ENCODE results near the gene SLC45A1.

Gene SLC45A1

GRCh38 chr1:8382051-8382505, 64.2 kb downstream of the SLC45A1 start:
- peaks cover 11% of the 10 kb centered on the region for H3K36me3 ChIP-seq (ENCODE audit: control insufficient read depth, insufficient read depth, low read length)
- peak overlapping the region; percentile 10 for H3K27ac ChIP-seq (ENCODE audit: low read depth, low read length)
- no peaks in the 10 kb centered on the region for H3K27me3 ChIP-seq (ENCODE audit: control insufficient read depth, insufficient read depth, low read length)
- no peak overlapping the region for H3K9ac ChIP-seq (ENCODE audit: low read length)
- no peak overlapping the region for H3K4me3 ChIP-seq (ENCODE audit: low read length)
- peaks cover 59% of the 10 kb centered on the region for H3K4me1 ChIP-seq (ENCODE audit: control insufficient read depth, insufficient read depth, low read length)

DNA sequence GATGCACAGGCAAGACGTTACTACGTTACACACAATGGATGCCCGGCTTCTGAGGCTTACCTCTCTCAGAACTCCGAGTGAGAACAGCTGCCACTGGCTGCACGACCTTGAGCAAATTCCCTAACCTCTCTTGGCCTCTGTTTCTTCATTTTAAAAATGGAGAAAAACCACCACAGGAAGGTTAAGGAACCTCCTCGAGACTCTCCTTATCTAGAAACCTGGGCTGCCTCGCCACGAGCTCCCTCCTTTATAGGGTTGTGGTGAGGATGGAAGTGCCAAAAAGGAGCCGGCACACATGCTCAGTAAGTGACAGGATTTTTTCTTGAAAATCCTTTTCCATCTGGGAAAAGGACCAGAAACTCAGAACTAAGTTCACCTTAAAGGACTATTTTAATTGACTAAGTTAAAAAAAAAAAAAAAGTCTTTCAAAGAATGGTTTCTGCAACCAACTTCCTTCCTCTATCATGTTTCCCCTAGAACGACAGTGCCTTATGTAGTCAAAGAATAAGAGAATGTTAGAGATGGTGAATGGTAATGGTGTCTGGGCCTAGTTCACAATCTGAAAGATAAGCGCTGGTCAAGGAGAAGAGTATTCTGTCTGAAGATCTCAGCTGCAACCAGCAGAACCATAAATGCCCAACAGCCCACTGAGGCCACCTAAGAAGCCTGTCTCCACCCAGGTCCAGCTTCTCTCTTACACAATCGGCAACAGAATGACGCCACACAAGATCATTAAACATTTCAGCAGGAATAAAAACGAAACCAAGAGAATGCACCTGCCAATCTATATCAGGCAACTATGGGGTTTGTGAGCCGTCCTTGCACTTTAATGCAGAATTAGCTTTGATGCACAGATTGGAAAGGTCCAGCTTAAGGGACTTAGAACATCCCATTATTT, 64.9 kb downstream of the SLC45A1 start:
- H3K27ac ChIP-seq (ENCODE audit: low read depth, low read length): no peak overlapping the region
- H3K9ac ChIP-seq (ENCODE audit: low read length): no peak overlapping the region
- peaks cover 13% of the 10 kb centered on the region for H3K36me3 ChIP-seq (ENCODE audit: control insufficient read depth, insufficient read depth, low read length)
- no peaks in the 10 kb centered on the region for H3K27me3 ChIP-seq (ENCODE audit: control insufficient read depth, insufficient read depth, low read length)
- no peak overlapping the region for H3K4me3 ChIP-seq (ENCODE audit: low read length)
- H3K4me1 ChIP-seq (ENCODE audit: control insufficient read depth, insufficient read depth, low read length): peaks cover 54% of the 10 kb centered on the region

- Histone ChIP-seq H3K4me1 (ENCODE audit: control insufficient read depth, insufficient read depth, low read length) (peaks cover 42% of the 10 kb centered on the region), H3K27me3 (ENCODE audit: control insufficient read depth, insufficient read depth, low read length) (no peaks in the 10 kb centered on the region), H3K4me3 (ENCODE audit: low read length) (no peak overlapping the region), H3K36me3 (ENCODE audit: control insufficient read depth, insufficient read depth, low read length) (peaks cover 13% of the 10 kb centered on the region), H3K27ac (ENCODE audit: low read depth, low read length) (no peak overlapping the region), H3K9ac (ENCODE audit: low read length) (no peak overlapping the region)
Measured at GRCh38 chr1:8384088-8384487, 66.2 kb downstream of the SLC45A1 start.

- Histone ChIP-seq H3K9ac (ENCODE audit: low read length) (no peak overlapping the region), H3K27ac (ENCODE audit: low read depth, low read length) (no peak overlapping the region), H3K4me3 (ENCODE audit: low read length) (no peak overlapping the region), H3K36me3 (ENCODE audit: control insufficient read depth, insufficient read depth, low read length) (peaks cover 13% of the 10 kb centered on the region), H3K27me3 (ENCODE audit: control insufficient read depth, insufficient read depth, low read length) (no peaks in the 10 kb centered on the region), H3K4me1 (ENCODE audit: control insufficient read depth, insufficient read depth, low read length) (peaks cover 37% of the 10 kb centered on the region)
Measured at GRCh38 chr1:8384577-8384976, 66.7 kb downstream of the SLC45A1 start.

DNA sequence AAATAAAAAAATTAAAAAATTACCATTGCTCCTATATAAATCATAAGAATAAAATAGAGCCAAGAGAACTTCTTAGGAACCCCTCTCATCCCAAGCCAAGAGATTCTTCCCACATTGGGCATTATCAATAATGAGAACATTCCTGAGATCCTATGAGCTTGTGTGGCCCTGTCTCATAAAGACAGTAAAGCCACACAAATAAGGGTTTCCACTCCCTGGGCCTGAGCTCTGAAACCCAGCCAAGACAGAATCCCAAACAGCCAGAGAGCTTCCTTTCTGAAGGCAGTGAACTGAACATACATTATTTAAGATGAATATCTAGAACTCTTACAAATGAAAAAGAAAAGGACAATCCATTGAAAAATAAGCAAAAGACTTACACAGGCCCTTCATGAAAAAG, 68.3 kb downstream of the SLC45A1 start:
- no peak overlapping the region for H3K27ac ChIP-seq (ENCODE audit: low read depth, low read length)
- no peaks in the 10 kb centered on the region for H3K27me3 ChIP-seq (ENCODE audit: control insufficient read depth, insufficient read depth, low read length)
- no peak overlapping the region for H3K4me3 ChIP-seq (ENCODE audit: low read length)
- peaks cover 11% of the 10 kb centered on the region for H3K36me3 ChIP-seq (ENCODE audit: control insufficient read depth, insufficient read depth, low read length)
- H3K9ac ChIP-seq (ENCODE audit: low read length): no peak overlapping the region
- H3K4me1 ChIP-seq (ENCODE audit: control insufficient read depth, insufficient read depth, low read length): peaks cover 25% of the 10 kb centered on the region

- H3K4me1 ChIP-seq (ENCODE audit: control insufficient read depth, insufficient read depth, low read length): peaks cover 16% of the 10 kb centered on the region
- no peak overlapping the region for H3K9ac ChIP-seq (ENCODE audit: low read length)
- no peak overlapping the region for H3K27ac ChIP-seq (ENCODE audit: low read depth, low read length)
- peaks cover 7% of the 10 kb centered on the region for H3K36me3 ChIP-seq (ENCODE audit: control insufficient read depth, insufficient read depth, low read length)
- no peaks in the 10 kb centered on the region for H3K27me3 ChIP-seq (ENCODE audit: control insufficient read depth, insufficient read depth, low read length)
- no peak overlapping the region for H3K4me3 ChIP-seq (ENCODE audit: low read length)
Measured at GRCh38 chr1:8388732-8389562, 71.0 kb downstream of the SLC45A1 start.

DNA sequence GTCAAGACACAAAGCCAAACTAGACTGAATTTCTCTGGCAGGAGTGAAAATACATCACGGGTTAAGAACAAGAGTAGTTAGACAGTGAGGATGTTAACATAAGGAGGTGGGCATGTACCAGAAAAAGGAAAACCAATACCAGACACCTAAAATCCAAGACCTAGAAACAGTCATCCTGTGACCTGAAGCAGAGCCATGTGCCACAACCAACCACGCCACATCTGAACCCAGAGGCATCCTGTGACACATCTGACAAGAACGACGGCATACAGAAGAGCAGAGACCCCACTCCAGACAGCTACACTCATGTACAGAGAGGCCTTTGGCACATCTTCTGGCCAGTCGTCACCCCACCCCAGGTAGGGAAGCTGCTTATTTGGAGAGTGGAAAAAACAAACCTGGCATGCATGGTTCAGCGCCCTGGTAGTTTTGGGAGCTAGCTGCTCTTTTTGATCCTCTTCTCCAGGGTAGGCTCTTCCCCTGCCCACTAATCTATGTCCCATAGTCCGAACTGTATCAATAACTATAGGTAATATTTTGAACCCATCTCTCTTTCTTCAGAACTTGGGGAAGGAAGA, 72.1 kb downstream of the SLC45A1 start:
- peaks cover 3% of the 10 kb centered on the region for H3K36me3 ChIP-seq (ENCODE audit: control insufficient read depth, insufficient read depth, low read length)
- H3K4me1 ChIP-seq (ENCODE audit: control insufficient read depth, insufficient read depth, low read length): peaks cover 10% of the 10 kb centered on the region
- H3K4me3 ChIP-seq (ENCODE audit: low read length): no peak overlapping the region
- H3K9ac ChIP-seq (ENCODE audit: low read length): no peak overlapping the region
- H3K27me3 ChIP-seq (ENCODE audit: control insufficient read depth, insufficient read depth, low read length): no peaks in the 10 kb centered on the region
- no peak overlapping the region for H3K27ac ChIP-seq (ENCODE audit: low read depth, low read length)

GRCh38 chr1:8390707-8391106, 72.8 kb downstream of the SLC45A1 start:
- Histone ChIP-seq H3K36me3 (ENCODE audit: control insufficient read depth, insufficient read depth, low read length) (peaks cover 3% of the 10 kb centered on the region), H3K27ac (ENCODE audit: low read depth, low read length) (no peak overlapping the region), H3K27me3 (ENCODE audit: control insufficient read depth, insufficient read depth, low read length) (no peaks in the 10 kb centered on the region), H3K4me1 (ENCODE audit: control insufficient read depth, insufficient read depth, low read length) (peaks cover 14% of the 10 kb centered on the region), H3K9ac (ENCODE audit: low read length) (no peak overlapping the region), H3K4me3 (ENCODE audit: low read length) (no peak overlapping the region)

DNA sequence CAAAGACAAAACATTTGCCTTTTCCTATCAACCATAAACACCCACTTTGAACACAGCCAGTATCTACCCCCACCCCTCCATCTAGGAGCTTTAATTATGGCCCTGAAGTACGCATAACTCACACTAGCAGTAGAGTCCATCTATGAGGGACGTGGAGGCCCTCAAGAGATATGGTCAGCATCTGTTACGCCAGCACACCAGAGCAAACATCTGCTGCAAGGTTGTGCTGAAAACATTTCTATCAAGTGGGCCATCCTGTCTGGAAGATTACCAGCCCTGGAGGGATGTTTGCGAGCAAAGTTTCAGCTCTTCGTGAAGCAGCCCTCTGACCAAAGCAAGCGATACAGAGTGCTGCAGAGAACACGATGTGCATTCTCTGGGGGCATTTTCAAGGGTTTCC, 74.6 kb downstream of the SLC45A1 start:
- H3K4me3 ChIP-seq (ENCODE audit: low read length): no peak overlapping the region
- H3K9ac ChIP-seq (ENCODE audit: low read length): no peak overlapping the region
- H3K36me3 ChIP-seq (ENCODE audit: control insufficient read depth, insufficient read depth, low read length): peaks cover 3% of the 10 kb centered on the region
- no peaks in the 10 kb centered on the region for H3K27me3 ChIP-seq (ENCODE audit: control insufficient read depth, insufficient read depth, low read length)
- H3K27ac ChIP-seq (ENCODE audit: low read depth, low read length): no peak overlapping the region
- peaks cover 22% of the 10 kb centered on the region for H3K4me1 ChIP-seq (ENCODE audit: control insufficient read depth, insufficient read depth, low read length)

Measured in rectal smooth muscle tissue (tissue), 1 donor.